Nephron (organoid): Measurements from ENCODE around the gene GSTT2B.
"Not testable (repeated sequence)": the region's sequence is repeated elsewhere in the genome, so short reads cannot be mapped to it uniquely, and the experiment has no call there.

Experiments used
- H3K27ac Mint-ChIP-seq, 3 experiments: 2 replicates each; pipeline ENCODE4 v1.8.0; 2020; ENCODE audit warnings: mixed read lengths in 3 of 3, mild to moderate bottlenecking in 2 of 3, moderate library complexity in 1 of 3
- H3K27me3 Mint-ChIP-seq: 2 replicates; pipeline ENCODE4 v1.8.0; 2021; ENCODE audit warnings: low read depth, mild to moderate bottlenecking, moderate library complexity, mixed read lengths
- H3K36me3 Mint-ChIP-seq: 2 replicates; pipeline ENCODE4 v1.8.0; 2020; ENCODE audit warnings: low read depth, mixed read lengths
- H3K4me1 Mint-ChIP-seq: 2 replicates; pipeline ENCODE4 v1.8.0; 2020; ENCODE audit warnings: mixed read lengths
- H3K4me3 Mint-ChIP-seq, 3 experiments: 2 replicates each; pipeline ENCODE4 v1.8.0; 2020; ENCODE audit warnings: mild to moderate bottlenecking in 3 of 3, mixed read lengths in 3 of 3, moderate library complexity in 2 of 3
- H3K9me3 Mint-ChIP-seq: 2 replicates; pipeline ENCODE4 v1.8.0; 2020; ENCODE audit warnings: mixed read lengths
- TF ChIP-seq, protein P1 (sequence below), 3 experiments: fragments of 200-600 bp; sonication (generic); IDR thresholded peaks; one replicate each; pipeline ENCODE4 v1.5.0; 2021; ENCODE audit warnings: antibody characterized with exemption in 3 of 3; ENCODE audit not compliant: unreplicated experiment in 3 of 3

The GSTT2B gene

DNA sequence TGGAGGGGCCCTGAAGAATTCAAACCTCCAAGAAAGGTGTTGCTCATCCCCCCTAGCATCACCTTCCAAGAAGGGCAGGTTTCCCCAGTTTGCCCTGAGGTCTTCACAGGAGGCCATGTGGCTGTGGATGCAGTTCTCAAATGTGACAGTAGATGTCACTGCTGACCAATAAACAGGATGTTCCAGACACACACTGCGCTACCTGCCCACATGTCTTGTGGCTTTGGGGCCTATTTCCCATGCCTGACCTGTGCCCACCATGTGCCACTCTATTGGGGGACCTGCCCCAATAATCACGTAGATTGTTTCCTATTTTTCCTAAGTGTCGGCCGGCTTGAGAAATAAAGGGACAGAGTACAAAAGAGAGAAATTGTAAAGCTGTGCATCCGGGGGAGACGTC lies 23.4 kb upstream of the GSTT2B start:
- H3K27ac Mint-ChIP-seq, result no peak overlapping the region
- TF ChIP-seq, protein P1, sequence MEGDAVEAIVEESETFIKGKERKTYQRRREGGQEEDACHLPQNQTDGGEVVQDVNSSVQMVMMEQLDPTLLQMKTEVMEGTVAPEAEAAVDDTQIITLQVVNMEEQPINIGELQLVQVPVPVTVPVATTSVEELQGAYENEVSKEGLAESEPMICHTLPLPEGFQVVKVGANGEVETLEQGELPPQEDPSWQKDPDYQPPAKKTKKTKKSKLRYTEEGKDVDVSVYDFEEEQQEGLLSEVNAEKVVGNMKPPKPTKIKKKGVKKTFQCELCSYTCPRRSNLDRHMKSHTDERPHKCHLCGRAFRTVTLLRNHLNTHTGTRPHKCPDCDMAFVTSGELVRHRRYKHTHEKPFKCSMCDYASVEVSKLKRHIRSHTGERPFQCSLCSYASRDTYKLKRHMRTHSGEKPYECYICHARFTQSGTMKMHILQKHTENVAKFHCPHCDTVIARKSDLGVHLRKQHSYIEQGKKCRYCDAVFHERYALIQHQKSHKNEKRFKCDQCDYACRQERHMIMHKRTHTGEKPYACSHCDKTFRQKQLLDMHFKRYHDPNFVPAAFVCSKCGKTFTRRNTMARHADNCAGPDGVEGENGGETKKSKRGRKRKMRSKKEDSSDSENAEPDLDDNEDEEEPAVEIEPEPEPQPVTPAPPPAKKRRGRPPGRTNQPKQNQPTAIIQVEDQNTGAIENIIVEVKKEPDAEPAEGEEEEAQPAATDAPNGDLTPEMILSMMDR (IDR thresholded peaks at IDR 0.05; ENCODE audit: unreplicated experiment in 3 of 3), result no peak
- H3K36me3 Mint-ChIP-seq, result no peaks in the 10 kb centered on the region
- no peaks in the 10 kb centered on the region for H3K9me3 Mint-ChIP-seq
- H3K27me3 Mint-ChIP-seq, result no peaks in the 10 kb centered on the region
- no peak overlapping the region for H3K4me3 Mint-ChIP-seq
- H3K4me1 Mint-ChIP-seq, result no peaks in the 10 kb centered on the region

- H3K4me1 Mint-ChIP-seq, H3K36me3 Mint-ChIP-seq, H3K4me3 Mint-ChIP-seq, H3K9me3 Mint-ChIP-seq, H3K27me3 Mint-ChIP-seq, H3K27ac Mint-ChIP-seq: not testable (repeated sequence)
Measured at GRCh38 chr22:23980567-23980966, 19.6 kb upstream of the GSTT2B start.

DNA sequence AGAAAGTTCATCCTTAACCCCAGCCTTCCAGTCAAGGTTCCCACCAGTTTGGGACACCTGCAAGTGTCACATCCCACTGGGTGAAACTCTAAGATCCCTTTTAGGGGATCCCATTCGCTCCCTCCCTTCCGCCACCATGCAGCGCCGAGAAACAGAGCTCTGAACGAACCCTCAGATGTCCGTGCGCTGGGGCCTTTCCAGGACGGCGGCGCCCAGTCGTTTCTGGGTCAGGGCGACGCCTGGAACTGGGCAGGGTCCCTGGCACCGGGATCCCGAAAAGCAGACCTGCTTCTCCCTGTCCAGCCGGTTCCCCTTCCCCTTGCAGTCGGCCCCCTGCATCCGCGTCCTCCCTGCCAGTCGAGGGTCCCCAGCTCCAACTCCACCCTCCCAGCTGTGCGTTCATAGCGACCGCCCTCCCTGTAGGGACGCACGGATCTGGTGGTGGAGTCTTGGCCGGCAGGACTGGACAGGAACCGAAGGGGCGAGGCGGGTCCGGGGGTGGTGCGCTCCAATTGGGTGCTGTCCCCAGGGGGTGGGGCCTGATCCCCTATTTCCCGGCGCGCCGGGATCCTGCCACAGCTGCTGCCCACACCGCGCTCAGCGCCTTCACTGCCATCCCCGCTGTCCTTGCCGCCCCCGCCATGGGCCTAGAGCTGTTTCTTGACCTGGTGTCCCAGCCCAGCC lies 18.7 kb upstream of the GSTT2B start, which contains the start of gene GSTT2:
Gene GSTT2 (plus strand): TSS at position 578 of the 684 bp plus-strand sequence.
- not testable (repeated sequence) for H3K36me3 Mint-ChIP-seq, H3K4me3 Mint-ChIP-seq, H3K4me1 Mint-ChIP-seq, H3K27ac Mint-ChIP-seq, H3K27me3 Mint-ChIP-seq, H3K9me3 Mint-ChIP-seq

DNA sequence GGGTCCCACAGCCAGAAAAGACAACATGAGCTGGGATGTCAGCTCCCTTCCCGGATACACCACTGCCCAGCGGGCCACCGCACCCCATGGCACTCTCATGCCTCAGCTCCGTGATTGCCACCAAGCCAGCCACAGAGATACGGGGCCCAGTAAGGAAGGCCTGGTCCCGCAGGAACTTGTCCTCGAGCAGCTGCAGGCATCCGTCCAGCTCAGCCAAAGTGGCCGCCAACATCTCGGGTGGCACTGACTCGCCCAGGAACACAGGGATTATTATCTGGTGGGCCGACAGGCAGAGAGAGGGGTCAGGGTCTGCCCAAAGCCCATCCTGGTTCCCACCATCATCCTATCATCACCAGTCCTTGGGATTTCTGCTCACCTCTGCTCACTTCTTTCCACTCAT lies 16.3 kb upstream of the GSTT2B start:
- not testable (repeated sequence) for H3K9me3 Mint-ChIP-seq, H3K36me3 Mint-ChIP-seq, H3K4me1 Mint-ChIP-seq, H3K27ac Mint-ChIP-seq, H3K4me3 Mint-ChIP-seq, H3K27me3 Mint-ChIP-seq

GRCh38 chr22:23974836-23975352 lies 13.9 kb upstream of the GSTT2B start:
- peaks cover 15% of the 10 kb centered on the region for H3K36me3 Mint-ChIP-seq
- H3K27me3 Mint-ChIP-seq, H3K4me3 Mint-ChIP-seq, H3K4me1 Mint-ChIP-seq, H3K27ac Mint-ChIP-seq, H3K9me3 Mint-ChIP-seq: not testable (repeated sequence)

- peaks cover 20% of the 10 kb centered on the region for H3K36me3 Mint-ChIP-seq
- H3K4me1 Mint-ChIP-seq, H3K9me3 Mint-ChIP-seq, H3K4me3 Mint-ChIP-seq, H3K27me3 Mint-ChIP-seq, H3K27ac Mint-ChIP-seq: not testable (repeated sequence)
Measured at GRCh38 chr22:23974345-23974744, 13.3 kb upstream of the GSTT2B start, which contains the start of gene DDT. Gene DDT (minus strand): TSS chr22:23974441. CDS start chr22:23974414, 27 bp downstream.

- H3K9me3 Mint-ChIP-seq, H3K4me1 Mint-ChIP-seq, H3K27ac Mint-ChIP-seq, H3K27me3 Mint-ChIP-seq: not testable (repeated sequence)
- peaks cover 25% of the 10 kb centered on the region for H3K36me3 Mint-ChIP-seq
- peak overlapping the region; percentile 71 to 84 (median 82) for H3K4me3 Mint-ChIP-seq
Measured at GRCh38 chr22:23971927-23972326, 10.9 kb upstream of the GSTT2B start.

DNA sequence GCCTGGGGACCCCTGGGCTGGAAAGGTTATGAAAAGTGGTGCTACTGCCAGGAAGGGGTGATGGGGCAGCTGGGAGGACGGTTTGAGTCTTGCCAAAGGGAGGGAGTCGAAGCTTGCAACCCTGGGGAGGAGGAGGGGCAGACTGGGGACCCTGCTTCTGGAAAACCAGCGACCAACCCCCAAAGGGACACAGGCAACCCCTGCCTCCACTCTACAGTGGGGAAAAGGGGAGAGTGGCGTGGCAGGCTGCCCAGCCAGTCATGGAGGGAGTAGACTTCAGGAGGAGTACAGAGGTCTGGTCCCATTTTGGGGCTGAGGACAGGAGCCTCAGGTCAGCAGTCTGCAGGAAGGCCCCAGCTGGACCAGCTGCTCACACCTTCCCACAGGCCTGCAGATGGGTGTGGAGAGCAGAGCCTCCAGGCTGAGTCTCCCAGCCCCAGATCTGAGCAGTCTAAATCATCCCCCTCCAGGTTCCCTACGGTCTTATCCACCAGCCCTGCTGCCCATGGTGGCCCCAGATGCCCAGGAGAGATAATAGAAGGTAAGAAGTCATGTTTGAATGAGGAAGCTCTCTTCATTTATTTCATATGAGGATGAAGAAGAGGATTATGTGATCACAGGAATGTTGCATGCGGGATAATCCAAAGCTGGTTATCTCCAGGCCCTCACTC lies 10.0 kb upstream of the GSTT2B start:
- Mint-ChIP-seq H3K27ac (no peak overlapping the region), H3K9me3 (no peaks in the 10 kb centered on the region), H3K27me3 (no peaks in the 10 kb centered on the region), H3K4me1 (no peaks in the 10 kb centered on the region), H3K4me3 (peak overlapping the region; percentile 51 to 75 (median 68)), H3K36me3 (peaks cover 25% of the 10 kb centered on the region)
- TF ChIP-seq, protein P1 (IDR thresholded peaks at IDR 0.05; ENCODE audit: unreplicated experiment in 3 of 3), result no peak

DNA sequence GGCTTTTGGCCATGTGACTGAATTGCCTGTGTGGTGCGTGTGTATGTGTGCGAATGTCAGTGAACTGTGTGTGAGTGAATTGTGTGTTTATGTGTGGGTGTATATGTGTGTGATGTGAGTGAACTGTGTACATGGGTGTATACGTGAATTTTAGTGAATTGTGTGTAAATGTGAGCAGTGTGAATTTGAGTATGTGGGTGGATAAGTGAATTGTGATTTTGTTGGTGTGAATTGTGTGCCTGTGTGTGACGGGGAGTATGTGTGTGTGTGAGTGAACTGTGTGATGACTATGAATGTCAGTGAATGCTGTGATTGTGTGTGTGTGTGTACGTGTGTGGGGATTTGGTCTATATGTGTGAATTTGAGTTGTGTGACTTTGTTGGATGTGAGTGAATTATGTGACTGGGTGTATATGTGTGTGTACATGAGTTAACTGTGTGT lies 9.2 kb upstream of the GSTT2B start:
- peak overlapping the region; percentile 20 to 75 (median 57) for H3K4me3 Mint-ChIP-seq
- no peaks in the 10 kb centered on the region for H3K4me1 Mint-ChIP-seq
- H3K27ac Mint-ChIP-seq, result no peak overlapping the region
- H3K27me3 Mint-ChIP-seq, result no peaks in the 10 kb centered on the region
- H3K9me3 Mint-ChIP-seq, result no peaks in the 10 kb centered on the region
- TF ChIP-seq, protein P1 (IDR thresholded peaks at IDR 0.05; ENCODE audit: unreplicated experiment in 3 of 3), result no peak
- H3K36me3 Mint-ChIP-seq, result peaks cover 25% of the 10 kb centered on the region
